ENCODE data around the gene COPS7A. TPM values are rescaled to one million over a fixed set of nuclear protein-coding genes. Genes with fewer than 3 reads are reported as not detected.

Gene COPS7A
- total RNA-seq, 1 experiment from 2014 or later: 88.7 TPM

GRCh38 chr12:6688999-6689882, 34.6 kb upstream of the COPS7A start, which contains the start of gene ZNF384:
ZNF384 (minus strand) TSS chr12:6689375; CDS start chr12:6679520, 9,855 bp downstream.
- CTCF ChIA-PET: interaction anchor here (0.5 to 1.2 kb wide), 23 partner anchors 8 to 493 kb away, joined by 3 to 15 read pairs (median 4); partner anchors contain the start of genes MLF2, SPSB2, USP5 and VAMP1
- peaks cover 27% of the 10 kb centered on the region for H3K4me1 ChIP-seq (replicated peaks; ENCODE audit: insufficient read depth)
- peaks cover 66% of the 10 kb centered on the region for H3K79me2 ChIP-seq (ENCODE audit: low read depth)
- intact Hi-C loops (cut with micrococcal nuclease; ENCODE audit: unreplicated experiment): loop anchor here (1.0 to 10.0 kb wide), 12 partner anchors 26 to 276 kb away; partner anchors contain the start of genes COPS7A, ING4, MLF2 and NOP2
- no peaks in the 10 kb centered on the region for H3K27me3 ChIP-seq (ENCODE audit: insufficient read depth, low read depth)
- peaks cover 15% of the 10 kb centered on the region; the same call in 1 of the 2 replicates for H3K36me3 ChIP-seq (ENCODE audit: low read depth)
- TF ChIP-seq, protein P1, sequence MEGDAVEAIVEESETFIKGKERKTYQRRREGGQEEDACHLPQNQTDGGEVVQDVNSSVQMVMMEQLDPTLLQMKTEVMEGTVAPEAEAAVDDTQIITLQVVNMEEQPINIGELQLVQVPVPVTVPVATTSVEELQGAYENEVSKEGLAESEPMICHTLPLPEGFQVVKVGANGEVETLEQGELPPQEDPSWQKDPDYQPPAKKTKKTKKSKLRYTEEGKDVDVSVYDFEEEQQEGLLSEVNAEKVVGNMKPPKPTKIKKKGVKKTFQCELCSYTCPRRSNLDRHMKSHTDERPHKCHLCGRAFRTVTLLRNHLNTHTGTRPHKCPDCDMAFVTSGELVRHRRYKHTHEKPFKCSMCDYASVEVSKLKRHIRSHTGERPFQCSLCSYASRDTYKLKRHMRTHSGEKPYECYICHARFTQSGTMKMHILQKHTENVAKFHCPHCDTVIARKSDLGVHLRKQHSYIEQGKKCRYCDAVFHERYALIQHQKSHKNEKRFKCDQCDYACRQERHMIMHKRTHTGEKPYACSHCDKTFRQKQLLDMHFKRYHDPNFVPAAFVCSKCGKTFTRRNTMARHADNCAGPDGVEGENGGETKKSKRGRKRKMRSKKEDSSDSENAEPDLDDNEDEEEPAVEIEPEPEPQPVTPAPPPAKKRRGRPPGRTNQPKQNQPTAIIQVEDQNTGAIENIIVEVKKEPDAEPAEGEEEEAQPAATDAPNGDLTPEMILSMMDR (conservative IDR thresholded peaks at IDR 0.05): no peak
- TF ChIP-seq EZH2 (IDR thresholded peaks at IDR 0.05; ENCODE audit: low read depth): no peak
- H3K4me3 ChIP-seq: peak within 1 kb of the TSS; percentile 72
- no TSS peak for BruUV-seq (replicated peaks)
- DNase-seq: peak; percentile 98 to 99
- H3K27ac ChIP-seq: peak within 1 kb of the TSS; percentile 84
- peaks cover 24% of the 10 kb centered on the region for H3F3A ChIP-seq (ENCODE audit: insufficient read depth, low read depth)
- POLR2A ChIA-PET (ENCODE audit: unreplicated experiment): interaction anchor here (0.5 to 1.8 kb wide), 26 partner anchors 20 to 1074 kb away, joined by 3 to 63 read pairs (median 7); partner anchors contain the start of genes COPS7A, GAPDH, LPAR5 and MLF2
- peak within 1 kb of the TSS; percentile 87 for H2AFZ ChIP-seq
- H3K4me2 ChIP-seq: peak within 1 kb of the TSS; percentile 97
- no peaks in the 10 kb centered on the region for H3K9me2 ChIP-seq (ENCODE audit: insufficient read depth)
- H4K20me1 ChIP-seq (ENCODE audit: insufficient read depth): peaks cover 24% of the 10 kb centered on the region
- H3K9me3 ChIP-seq (ENCODE audit: insufficient read depth, low read depth): no peaks in the 10 kb centered on the region

- H3F3A ChIP-seq (ENCODE audit: insufficient read depth, low read depth): peaks cover 24% of the 10 kb centered on the region
- peak overlapping the region; percentile 90; the same call in 1 of the 2 replicates for H3K4me2 ChIP-seq
- H3K79me2 ChIP-seq (ENCODE audit: low read depth): peaks cover 44% of the 10 kb centered on the region
- peaks cover 8% of the 10 kb centered on the region; the same call in 1 of the 2 replicates for H3K36me3 ChIP-seq (ENCODE audit: low read depth)
- ChIA-PET CTCF (interaction anchor here (0.6 kb wide), 1 partner anchor 140 kb away, joined by 6 read pairs; no protein-coding TSS in a partner anchor), POLR2A (ENCODE audit: unreplicated experiment) (no interaction called here)
- H3K4me3 ChIP-seq: no peak overlapping the region
- no peaks in the 10 kb centered on the region for H3K9me3 ChIP-seq (ENCODE audit: insufficient read depth, low read depth)
- no TSS peak for BruUV-seq (replicated peaks)
- H3K27ac ChIP-seq: no peak overlapping the region
- intact Hi-C loops (cut with micrococcal nuclease; ENCODE audit: unreplicated experiment): loop anchor here (10.0 kb wide), 1 partner anchor 707 kb away; no protein-coding TSS in a partner anchor
- no peaks in the 10 kb centered on the region for H3K9me2 ChIP-seq (ENCODE audit: insufficient read depth)
- H3K4me1 ChIP-seq (replicated peaks; ENCODE audit: insufficient read depth): peaks cover 26% of the 10 kb centered on the region
- no peaks in the 10 kb centered on the region for H3K27me3 ChIP-seq (ENCODE audit: insufficient read depth, low read depth)
- no peak for DNase-seq
- H2AFZ ChIP-seq: no peak overlapping the region
- TF ChIP-seq, protein P1 (conservative IDR thresholded peaks at IDR 0.05): no peak
- no peak for TF ChIP-seq EZH2 (IDR thresholded peaks at IDR 0.05; ENCODE audit: low read depth)
- peaks cover 3% of the 10 kb centered on the region for H4K20me1 ChIP-seq (ENCODE audit: insufficient read depth)
Observed at GRCh38 chr12:6691473-6691872, 32.4 kb upstream of the COPS7A start.

- no peak overlapping the region for H2AFZ ChIP-seq
- no peak for DNase-seq
- H4K20me1 ChIP-seq (ENCODE audit: insufficient read depth): no peaks in the 10 kb centered on the region; the same call in 1 of the 2 replicates
- POLR2A ChIA-PET (ENCODE audit: unreplicated experiment): interaction anchor here (0.6 kb wide), 1 partner anchor 40 kb away, joined by 4 read pairs; no protein-coding TSS in a partner anchor
- no peak for TF ChIP-seq EZH2 (IDR thresholded peaks at IDR 0.05; ENCODE audit: low read depth)
- TF ChIP-seq, protein P1 (conservative IDR thresholded peaks at IDR 0.05): no peak
- H3K4me1 ChIP-seq (replicated peaks; ENCODE audit: insufficient read depth): peaks cover 11% of the 10 kb centered on the region
- H3K4me2 ChIP-seq: no peak overlapping the region
- CTCF ChIA-PET: no interaction called here
- intact Hi-C loops (cut with micrococcal nuclease; ENCODE audit: unreplicated experiment): loop anchor here (10.0 kb wide), 1 partner anchor 708 kb away; no protein-coding TSS in a partner anchor
- H3F3A ChIP-seq (ENCODE audit: insufficient read depth, low read depth): peaks cover 20% of the 10 kb centered on the region
- peaks cover 4% of the 10 kb centered on the region; the same call in 1 of the 2 replicates for H3K27me3 ChIP-seq (ENCODE audit: insufficient read depth, low read depth)
- no peaks in the 10 kb centered on the region for H3K9me2 ChIP-seq (ENCODE audit: insufficient read depth)
- no TSS peak for BruUV-seq (replicated peaks)
- H3K36me3 ChIP-seq (ENCODE audit: low read depth): no peaks in the 10 kb centered on the region
- H3K27ac ChIP-seq: no peak overlapping the region
- peaks cover 29% of the 10 kb centered on the region for H3K79me2 ChIP-seq (ENCODE audit: low read depth)
- no peak overlapping the region for H3K4me3 ChIP-seq
- H3K9me3 ChIP-seq (ENCODE audit: insufficient read depth, low read depth): no peaks in the 10 kb centered on the region
Observed at GRCh38 chr12:6692888-6693287, 31.0 kb upstream of the COPS7A start.
